Adipose tissue (tissue), 3 donors: ENCODE measurements around the gene LRRC46. TPM values are rescaled to one million over a fixed set of nuclear protein-coding genes. Genes with fewer than 3 reads are reported as not detected.

Source experiments
- H3K27ac ChIP-seq: one replicate; pipeline ENCODE4 v1.5.1; 2013; ENCODE audit warnings: low read depth, low read length
- WGBS, 3 donors: extraction: QIAGEN DNeasy Blood & Tissue Kit; methylation state at CpG; one replicate each; pipeline ENCODE4 v1.1.7; 2013; 5-methylcytosine and 5-hydroxymethylcytosine counted together
- polyA plus RNA-seq, 3 donors: library from polyadenylated mRNA; stranded (reverse); fragments of 200-250 nt; gene quantifications; one replicate each; pipeline ENCODE4 v1.2.3, GENCODE V29; 2013
- donor health status: healthy with polysubstance abuse.
- donor health status: Bipolar disorder and iron deficiency.
- donor health status: healthy.

The LRRC46 gene
- polyA plus RNA-seq, 3 donors = 0.39 to 0.90 (median 0.49) TPM

GRCh38 chr17:47866941-47867340, 35.5 kb downstream of the LRRC46 start:
- WGBS, 3 donors = 50 to 72% (median 69%) methylated on average over 20 of the region's 20 CpGs
- H3K27ac ChIP-seq = no peak overlapping the region

GRCh38 chr17:47867813-47868533, 36.5 kb downstream of the LRRC46 start:
- no peak overlapping the region for H3K27ac ChIP-seq
- WGBS, 3 donors = 78 to 90% (median 86%) methylated on average over 11 of the region's 11 CpGs

- H3K27ac ChIP-seq = no peak overlapping the region
- 37 to 58% (median 55%) methylated on average over 2 of the region's 2 CpGs for WGBS, 3 donors
Measured at GRCh38 chr17:47869114-47869513, 37.6 kb downstream of the LRRC46 start.

- WGBS, 3 donors = 33 to 61% (median 58%) methylated on average over 1 of the region's 1 CpG
- H3K27ac ChIP-seq = no peak overlapping the region
Measured at GRCh38 chr17:47870056-47870455, 38.6 kb downstream of the LRRC46 start.

GRCh38 chr17:47871048-47871447, 39.6 kb downstream of the LRRC46 start:
- H3K27ac ChIP-seq = no peak overlapping the region

- H3K27ac ChIP-seq = no peak overlapping the region
- 15 to 30% (median 25%) methylated on average over 29 of the region's 29 CpGs for WGBS, 3 donors
Measured at GRCh38 chr17:47872019-47872650, 40.7 kb downstream of the LRRC46 start.

- 31 to 44% (median 43%) methylated on average over 15 of the region's 15 CpGs for WGBS, 3 donors
- no peak overlapping the region for H3K27ac ChIP-seq
Measured at GRCh38 chr17:47872651-47873161, 41.2 kb downstream of the LRRC46 start.

- WGBS, 3 donors = 51 to 61% (median 60%) methylated on average over 4 of the region's 4 CpGs
Measured at GRCh38 chr17:47873200-47874090, 42.0 kb downstream of the LRRC46 start.

GRCh38 chr17:47875011-47875985, 43.8 kb downstream of the LRRC46 start:
- whole genome bisulfite sequencing, 3 donors = 54 to 66% (median 63%) methylated on average over 11 of the region's 11 CpGs
- no peak overlapping the region for H3K27ac ChIP-seq

More at GRCh38 chr17:47873200-47874090, 42.0 kb downstream of the LRRC46 start:
- no peak overlapping the region for H3K27ac ChIP-seq

- H3K27ac ChIP-seq = no peak overlapping the region
- 59 to 71% (median 60%) methylated on average over 8 to 9 of the region's 9 CpGs for WGBS, 3 donors
Measured at GRCh38 chr17:47877368-47878034, 46.0 kb downstream of the LRRC46 start.

- WGBS, 3 donors = 49 to 74% (median 68%) methylated on average over 10 of the region's 10 CpGs
- H3K27ac ChIP-seq = no peak overlapping the region
Measured at GRCh38 chr17:47878203-47879027, 46.9 kb downstream of the LRRC46 start.

GRCh38 chr17:47879028-47879585, 47.6 kb downstream of the LRRC46 start:
- 44 to 56% (median 55%) methylated on average over 2 of the region's 2 CpGs for WGBS, 3 donors
- H3K27ac ChIP-seq = no peak overlapping the region

GRCh38 chr17:47879776-47880454, 48.4 kb downstream of the LRRC46 start:
- no peak overlapping the region for H3K27ac ChIP-seq
- WGBS, 3 donors = 80 to 87% (median 84%) methylated on average over 8 of the region's 8 CpGs

GRCh38 chr17:47882247-47882646, 50.8 kb downstream of the LRRC46 start:
- H3K27ac ChIP-seq = no peak overlapping the region
- WGBS, 3 donors = 14 to 54% (median 16%) methylated on average over 7 of the region's 7 CpGs

- 81 to 91% (median 86%) methylated on average over 9 of the region's 9 CpGs for WGBS, 3 donors
- H3K27ac ChIP-seq = no peak overlapping the region
Measured at GRCh38 chr17:47882695-47883588, 51.5 kb downstream of the LRRC46 start.
